Panc1 (cell line): ENCODE measurements around the gene BRIX1.

Experiments used
- CTCF ChIP-seq: fragments of 450-650 bp; IDR thresholded peaks from 2 replicates; pipeline ENCODE4 v1.5.1; 2017; ENCODE audit warnings: mild to moderate bottlenecking
- POLR2AphosphoS5 ChIP-seq: IDR thresholded peaks from 2 replicates; pipeline ENCODE4 v1.6.1; 2012; ENCODE audit warnings: mild to moderate bottlenecking, low read depth, low read length, moderate library complexity
- REST ChIP-seq, 2 experiments: IDR thresholded peaks; 2 replicates each; pipeline ENCODE4 v1.6.1; 2011 to 2012; ENCODE audit warnings: low read depth in 2 of 2, control low read depth in 1 of 2, low read length in 1 of 2, mild to moderate bottlenecking in 1 of 2, moderate library complexity in 1 of 2; ENCODE audit not compliant: insufficient read depth in 1 of 2
- SIN3A ChIP-seq: IDR thresholded peaks from 2 replicates; pipeline ENCODE4 v1.6.1; 2012; ENCODE audit warnings: low read depth, mild to moderate bottlenecking, low read length, moderate library complexity, borderline replicate concordance; ENCODE audit not compliant: insufficient read depth
- TCF7L2 ChIP-seq: IDR thresholded peaks from 2 replicates; pipeline ENCODE4 v1.6.1; 2011; ENCODE audit warnings: mild to moderate bottlenecking, low read depth, low read length, inconsistent platforms

- no peak for TF ChIP-seq CTCF
- no peak for TF ChIP-seq SIN3A
- TF ChIP-seq REST (IDR thresholded peaks at IDR 0.05; ENCODE audit: insufficient read depth in 1 of 2, low read depth in 2 of 2, low read length in 1 of 2), result no peak
- no peak for TF ChIP-seq POLR2AphosphoS5
- TF ChIP-seq TCF7L2, result no peak
Observed at GRCh38 chr5:34899066-34899465, 16.4 kb upstream of the BRIX1 start.
